HG03520 (cell line): ENCODE data around the gene UBAP2.

Experiments
- ATAC-seq: cut with Tn5 transposase; IDR thresholded peaks from one replicate; pipeline ENCODE4 v1.9.1; 2021; ENCODE audit warnings: mild to moderate bottlenecking, moderate library complexity; ENCODE audit not compliant: unreplicated experiment

UBAP2 gene, protein sequence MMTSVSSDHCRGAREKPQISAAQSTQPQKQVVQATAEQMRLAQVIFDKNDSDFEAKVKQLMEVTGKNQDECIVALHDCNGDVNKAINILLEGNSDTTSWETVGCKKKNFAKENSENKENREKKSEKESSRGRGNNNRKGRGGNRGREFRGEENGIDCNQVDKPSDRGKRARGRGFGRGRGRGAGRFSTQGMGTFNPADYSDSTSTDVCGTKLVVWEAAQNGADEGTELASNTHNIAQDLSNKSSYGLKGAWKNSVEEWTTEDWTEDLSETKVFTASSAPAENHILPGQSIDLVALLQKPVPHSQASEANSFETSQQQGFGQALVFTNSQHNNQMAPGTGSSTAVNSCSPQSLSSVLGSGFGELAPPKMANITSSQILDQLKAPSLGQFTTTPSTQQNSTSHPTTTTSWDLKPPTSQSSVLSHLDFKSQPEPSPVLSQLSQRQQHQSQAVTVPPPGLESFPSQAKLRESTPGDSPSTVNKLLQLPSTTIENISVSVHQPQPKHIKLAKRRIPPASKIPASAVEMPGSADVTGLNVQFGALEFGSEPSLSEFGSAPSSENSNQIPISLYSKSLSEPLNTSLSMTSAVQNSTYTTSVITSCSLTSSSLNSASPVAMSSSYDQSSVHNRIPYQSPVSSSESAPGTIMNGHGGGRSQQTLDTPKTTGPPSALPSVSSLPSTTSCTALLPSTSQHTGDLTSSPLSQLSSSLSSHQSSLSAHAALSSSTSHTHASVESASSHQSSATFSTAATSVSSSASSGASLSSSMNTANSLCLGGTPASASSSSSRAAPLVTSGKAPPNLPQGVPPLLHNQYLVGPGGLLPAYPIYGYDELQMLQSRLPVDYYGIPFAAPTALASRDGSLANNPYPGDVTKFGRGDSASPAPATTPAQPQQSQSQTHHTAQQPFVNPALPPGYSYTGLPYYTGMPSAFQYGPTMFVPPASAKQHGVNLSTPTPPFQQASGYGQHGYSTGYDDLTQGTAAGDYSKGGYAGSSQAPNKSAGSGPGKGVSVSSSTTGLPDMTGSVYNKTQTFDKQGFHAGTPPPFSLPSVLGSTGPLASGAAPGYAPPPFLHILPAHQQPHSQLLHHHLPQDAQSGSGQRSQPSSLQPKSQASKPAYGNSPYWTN

DNA sequence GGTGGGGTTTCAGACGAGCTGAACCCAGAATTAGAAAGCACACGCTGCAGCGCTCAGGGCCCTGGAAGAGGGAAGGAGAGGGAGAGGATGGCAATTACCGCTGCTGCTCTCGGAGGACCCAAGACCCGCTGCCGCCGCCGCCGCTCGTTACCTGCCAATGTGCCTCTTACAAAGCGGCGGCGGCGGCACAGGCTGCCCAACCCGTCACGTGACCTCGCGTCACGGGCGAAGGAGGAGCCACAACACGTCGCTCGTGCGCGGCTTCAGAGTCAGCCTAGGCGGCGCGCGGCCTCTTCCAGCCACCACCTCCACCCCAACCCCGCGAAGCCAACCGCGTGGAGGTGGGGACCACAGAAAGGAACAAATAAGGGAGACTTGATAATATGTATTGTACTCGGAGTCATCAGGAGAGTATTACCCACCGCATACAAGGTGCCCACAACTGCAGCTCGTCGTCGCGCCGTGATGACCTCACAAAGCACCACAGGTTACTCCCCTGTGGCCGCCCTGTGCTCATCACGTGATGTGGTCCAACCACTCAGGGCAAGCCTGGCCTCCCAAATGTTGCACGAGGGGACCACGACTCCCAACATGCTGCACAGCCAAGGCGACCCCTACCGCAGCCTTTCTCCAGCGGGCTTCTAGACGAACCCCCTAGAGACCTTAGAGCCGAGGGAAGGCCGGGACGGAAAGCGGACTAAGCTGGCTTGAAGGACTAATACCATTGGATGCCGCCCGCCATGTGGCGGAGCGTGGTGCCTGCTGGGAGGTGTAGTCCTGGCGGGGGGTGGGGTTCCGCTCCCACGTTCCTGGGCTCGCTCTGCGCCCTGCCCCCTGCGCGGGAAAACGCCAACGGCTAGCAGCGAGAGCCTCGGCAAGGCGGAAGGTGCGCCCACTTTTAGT, at the start of gene UBAP2:
Gene UBAP2, minus strand, starts transcription at position 161 of the 903 bp plus-strand sequence. CDS start 31,739 bp downstream, outside the sequence.
- ATAC-seq: peak; percentile 66

DNA sequence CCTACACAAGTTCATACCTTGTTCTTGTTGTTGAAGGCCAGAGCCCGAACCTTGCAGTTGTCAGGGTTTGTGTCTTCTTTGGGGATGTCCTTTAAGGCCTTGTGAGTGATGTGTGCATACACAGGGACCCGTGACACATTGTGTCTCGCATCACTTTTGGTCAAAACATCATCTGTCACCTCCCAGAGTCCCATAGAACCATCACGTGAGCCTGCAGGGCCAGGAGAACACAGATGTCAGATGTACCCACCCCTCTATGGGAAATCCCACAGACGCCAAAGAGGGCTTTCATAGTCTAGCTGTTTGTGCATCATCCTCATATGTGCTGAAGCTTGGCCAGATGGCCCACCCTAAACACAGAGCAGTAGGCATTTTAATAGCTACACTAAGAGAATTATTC, 49.6 kb upstream of the UBAP2 start:
- no peak for ATAC-seq

DNA sequence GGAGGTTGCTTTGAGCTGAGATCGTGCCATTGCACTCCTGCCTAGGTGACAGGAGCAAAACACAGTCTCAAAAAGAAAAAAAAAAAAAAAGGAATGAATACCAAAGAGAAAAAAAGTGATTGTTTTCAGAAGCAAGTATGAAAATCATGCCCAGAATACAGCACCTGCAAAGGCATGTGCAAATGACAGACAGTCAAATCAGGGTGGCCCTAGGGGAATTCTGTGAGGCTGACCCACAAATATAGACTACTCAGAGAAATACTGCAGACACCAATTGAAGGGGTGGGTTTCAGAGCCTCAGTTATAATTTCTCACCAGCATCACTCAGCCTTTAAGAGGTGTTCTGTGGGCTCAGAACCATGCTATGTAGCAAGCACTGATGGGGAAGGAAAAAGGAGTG, 49.2 kb upstream of the UBAP2 start:
- ATAC-seq: no peak

DNA sequence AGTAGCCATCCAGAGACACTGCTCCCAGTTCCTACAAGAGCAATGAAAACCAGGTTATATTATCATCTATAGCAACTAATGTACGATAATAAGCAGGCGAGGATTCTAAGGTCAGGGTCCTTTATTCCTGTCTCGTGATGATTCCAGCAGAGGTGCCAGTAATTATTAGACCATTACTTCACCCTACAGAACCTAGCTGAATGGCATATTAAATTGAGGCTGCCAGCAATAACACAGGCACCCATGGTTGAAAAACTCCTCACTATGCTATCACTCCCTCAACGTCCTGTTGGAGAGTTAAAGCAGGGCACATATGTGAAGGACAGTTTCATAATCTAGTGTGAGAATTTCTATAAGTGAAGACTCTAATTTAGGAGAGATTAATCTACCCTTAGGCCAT, 48.1 kb upstream of the UBAP2 start:
- ATAC-seq: no peak

DNA sequence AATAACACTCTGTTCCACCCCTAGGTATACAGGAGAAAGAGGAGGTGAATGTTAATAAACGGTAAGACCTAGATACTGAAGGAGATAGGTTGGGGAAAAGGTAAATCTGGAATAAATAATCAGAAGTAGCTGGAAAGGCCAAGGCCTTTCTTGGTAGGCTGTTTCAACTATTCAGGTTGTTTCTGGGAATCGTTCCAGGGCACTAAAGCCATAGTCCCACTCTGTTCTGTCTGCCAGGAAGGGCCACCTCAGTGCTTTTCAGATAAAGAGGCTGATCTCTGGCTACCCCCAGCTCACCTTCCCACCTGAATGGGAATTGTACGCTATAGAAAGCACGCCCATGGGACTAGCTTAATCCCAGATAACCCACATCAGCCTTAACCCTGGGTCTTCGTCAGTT, 44.9 kb upstream of the UBAP2 start:
- no peak for ATAC-seq

DNA sequence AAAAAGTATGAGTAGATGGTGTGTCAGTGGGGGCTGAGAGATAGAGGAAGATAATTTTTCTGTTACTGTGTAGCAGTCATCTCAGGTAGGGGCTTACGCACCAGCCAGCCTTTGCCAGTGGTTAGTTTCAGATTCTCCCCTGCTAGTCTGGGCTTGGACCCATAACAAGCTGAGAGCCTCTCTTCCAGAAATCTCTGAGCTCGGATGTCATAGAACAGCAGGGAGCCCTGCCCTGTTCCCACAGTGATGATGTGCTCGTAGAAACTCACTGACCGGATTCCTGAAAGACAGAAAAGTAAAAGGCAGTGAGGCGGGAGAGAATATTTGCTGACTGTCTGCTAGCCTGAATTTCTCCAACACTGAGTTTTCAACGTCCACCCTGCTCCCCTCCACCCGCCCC, 40.6 kb upstream of the UBAP2 start:
- ATAC-seq: no peak

DNA sequence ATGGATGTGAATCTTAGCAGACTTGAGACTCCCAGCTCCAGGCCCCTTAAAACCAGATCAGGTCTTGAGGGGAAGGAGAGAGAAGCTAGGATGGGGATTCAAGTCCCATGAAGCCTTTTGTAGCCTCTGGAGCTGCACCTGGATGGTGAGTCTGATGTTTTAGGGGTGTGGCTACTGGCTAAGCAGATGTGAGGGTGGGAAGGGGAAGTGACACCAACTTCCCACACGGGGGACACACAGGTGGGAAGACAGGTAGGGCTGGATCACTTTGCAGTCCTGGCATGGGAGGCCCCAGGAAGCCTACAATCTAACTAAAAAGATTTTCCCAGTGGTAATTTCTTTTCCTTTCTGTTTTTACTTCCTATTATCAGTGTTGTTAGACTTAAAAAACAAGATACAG, 38.7 kb upstream of the UBAP2 start:
- no peak for ATAC-seq

DNA sequence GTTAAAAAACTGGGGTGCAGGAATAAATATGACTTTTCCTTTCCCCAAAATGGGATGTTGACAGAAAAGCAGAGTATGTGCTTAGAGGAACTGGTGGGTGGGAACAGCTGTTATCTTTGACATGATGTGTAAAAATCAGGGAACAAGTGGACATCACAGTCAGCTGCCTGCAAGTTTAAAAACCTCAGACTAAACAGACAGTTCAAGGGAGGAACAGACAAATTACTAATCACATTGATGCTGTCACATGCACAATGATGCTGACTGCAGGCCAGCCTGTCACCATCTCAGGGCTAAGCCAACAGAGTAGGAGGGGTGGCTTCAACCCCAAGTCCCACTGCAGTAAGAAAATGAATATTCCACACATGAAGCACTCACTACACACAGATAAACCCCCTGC, 38.2 kb upstream of the UBAP2 start:
- no peak for ATAC-seq

DNA sequence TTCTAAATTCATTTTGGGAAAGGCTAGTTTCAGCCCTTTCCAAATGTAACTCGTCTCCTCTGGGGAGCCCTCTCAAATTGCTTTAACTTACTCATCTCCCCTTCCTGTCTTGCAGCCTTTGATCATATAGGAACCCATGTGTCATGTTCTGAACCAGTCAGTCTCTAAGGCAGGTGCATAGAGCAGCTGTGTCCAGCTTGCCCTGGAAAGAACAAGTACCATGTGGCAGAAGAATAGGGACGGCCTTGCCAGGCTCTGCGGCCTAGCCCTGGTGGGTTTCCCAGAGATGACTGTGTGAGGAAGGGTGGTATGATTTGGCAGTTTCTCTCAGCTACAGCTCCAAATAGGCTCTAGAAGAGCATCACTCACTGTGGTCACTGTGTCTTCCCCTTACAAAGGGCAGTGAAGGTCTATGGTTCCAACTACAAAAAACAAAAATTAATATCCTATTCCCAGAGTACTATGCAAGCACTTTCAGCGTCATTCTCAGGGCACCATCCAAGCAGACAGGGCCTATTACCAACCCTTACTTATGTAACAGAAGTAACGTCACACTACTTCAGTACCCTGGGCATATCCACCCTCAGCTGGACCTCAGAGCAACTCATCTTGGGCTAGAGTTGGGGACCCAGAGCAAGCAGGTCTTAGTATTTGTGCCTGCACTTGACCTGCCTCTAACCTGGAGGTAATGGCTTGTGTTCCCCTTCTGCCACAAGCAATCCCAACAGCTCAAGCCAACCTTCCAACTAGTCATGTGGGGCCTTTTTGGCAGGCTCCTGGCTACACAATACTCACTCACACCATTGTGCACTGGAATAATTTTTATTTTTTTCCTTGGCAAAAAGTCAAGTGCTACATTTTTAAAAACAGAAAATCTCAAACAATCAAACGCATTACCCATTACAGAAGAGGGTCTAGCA, 37.2 kb upstream of the UBAP2 start:
- ATAC-seq: no peak

DNA sequence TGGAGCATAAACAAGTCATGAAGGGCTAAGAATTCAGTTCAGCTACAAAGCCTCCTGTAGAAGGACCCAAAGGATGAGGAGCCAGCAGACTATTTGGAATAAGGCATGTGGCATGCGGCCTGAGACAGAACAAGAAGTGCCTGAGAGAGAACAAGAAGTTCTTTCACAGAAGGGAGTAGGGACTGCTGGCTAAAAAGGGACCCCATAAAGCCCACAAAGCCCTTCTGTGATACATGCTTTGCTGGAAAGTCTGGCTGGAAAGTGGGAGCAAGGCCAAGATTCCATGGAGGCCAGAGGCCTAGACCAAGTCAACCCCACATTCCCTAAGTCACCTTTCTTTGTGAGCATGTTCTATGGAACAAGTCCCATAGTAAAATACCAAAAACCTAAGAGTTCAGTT, 35.9 kb upstream of the UBAP2 start:
- ATAC-seq: no peak

DNA sequence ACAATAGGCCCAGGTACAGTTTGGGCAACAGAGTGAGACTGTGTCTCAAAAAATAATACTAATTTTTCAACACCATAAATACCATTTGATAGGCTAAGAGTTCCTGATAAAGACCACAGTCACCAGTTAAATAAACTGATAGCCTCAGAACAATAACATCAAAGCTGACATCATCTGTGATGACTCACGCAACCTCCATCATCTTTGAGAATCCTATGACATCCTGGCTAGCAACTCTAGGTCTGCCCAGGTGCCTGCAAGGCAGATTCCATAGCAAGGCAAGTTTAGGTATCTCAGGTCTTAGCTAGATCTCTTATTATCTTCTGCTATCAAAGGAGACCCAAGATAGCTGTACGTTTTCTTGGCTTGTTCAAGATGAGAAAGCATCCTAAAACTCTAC, 30.5 kb upstream of the UBAP2 start:
- ATAC-seq: no peak

DNA sequence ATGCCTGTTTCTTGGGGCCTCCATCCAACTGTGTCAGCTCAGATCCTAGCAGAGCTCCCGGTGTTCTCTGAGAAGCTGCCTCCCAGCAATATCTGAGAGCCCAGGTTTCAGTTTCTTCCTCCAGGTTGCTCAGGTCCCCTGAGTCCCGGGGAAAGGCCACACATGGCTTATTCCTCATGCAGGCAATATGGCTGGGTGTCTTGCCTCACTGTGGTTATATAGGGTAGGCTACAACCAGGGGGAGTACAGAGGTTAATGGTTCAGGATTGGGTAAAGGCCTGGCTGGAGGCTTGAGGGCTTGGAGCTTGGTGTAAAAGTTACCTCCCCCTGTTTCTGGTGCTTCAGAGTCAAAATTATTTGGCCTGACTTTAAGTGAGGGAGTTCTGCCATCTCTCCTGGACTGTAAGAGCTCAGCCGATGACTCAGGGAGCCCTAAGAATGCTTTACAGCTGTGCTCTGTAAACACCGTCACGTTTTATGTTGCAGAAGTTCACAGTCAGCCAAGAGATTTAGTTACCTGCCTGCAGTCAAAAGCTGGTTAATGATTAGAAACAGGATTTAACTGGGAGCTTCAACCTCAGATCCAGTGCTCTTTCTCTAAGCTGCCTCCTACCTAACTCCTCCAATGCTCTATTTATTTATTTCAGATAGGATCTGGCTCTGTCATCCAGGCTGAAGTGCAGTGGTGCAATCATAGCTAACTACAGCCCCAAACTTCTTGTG, 24.3 kb upstream of the UBAP2 start:
- no peak for ATAC-seq

DNA sequence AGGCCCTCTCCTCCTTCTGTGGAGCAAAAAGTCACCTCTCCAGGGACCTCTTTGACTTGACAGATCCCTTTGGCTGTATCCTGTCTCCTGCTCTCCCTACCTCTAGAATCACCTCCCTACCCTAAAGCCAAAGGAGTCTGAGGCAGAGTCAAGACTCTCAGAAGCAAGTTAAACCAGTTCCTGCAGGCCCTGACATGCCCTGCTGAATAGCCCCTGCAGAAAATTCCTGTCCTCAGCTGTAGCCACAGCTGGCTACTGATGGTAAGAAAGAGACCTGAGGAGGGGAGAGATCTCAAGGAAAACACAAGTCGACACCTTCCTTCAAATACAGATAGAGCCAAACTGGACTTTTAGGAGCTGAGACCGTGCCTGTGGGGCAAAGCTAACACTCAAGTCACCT, 23.7 kb upstream of the UBAP2 start:
- ATAC-seq: no peak

DNA sequence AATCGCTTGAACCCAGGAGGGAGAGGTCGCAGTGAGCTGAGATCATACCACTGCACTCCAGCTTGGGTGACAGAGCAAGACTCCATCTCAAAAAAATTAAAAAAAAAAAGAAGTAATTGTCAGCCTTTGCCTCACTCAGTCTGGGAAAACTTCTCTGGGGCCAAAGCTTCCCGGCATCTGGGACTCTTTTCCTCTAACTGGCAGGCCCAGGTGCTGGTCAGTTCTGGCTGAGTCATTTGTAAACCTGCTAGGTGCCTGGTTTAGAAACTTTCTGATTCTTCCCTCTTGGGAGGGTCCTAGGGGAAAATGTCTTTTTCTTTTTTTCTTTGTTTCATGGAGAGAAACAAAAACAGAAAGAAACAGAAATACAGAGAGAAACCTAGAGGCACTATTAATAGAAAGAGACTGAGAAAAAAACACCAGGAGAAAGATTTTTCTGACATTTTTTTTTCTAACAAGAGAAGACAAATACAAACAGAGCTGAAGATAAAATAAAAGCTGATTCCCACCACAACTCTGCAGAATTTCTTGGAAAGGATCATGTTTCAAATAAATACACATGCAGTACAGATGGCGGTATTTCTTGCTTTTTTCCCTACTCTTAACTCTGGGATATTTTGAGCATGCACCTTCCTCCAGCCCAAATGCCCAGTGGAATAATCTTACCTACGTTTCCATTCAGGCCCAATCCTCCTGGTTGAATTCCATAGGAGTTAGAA, 22.1 kb upstream of the UBAP2 start:
- no peak for ATAC-seq

DNA sequence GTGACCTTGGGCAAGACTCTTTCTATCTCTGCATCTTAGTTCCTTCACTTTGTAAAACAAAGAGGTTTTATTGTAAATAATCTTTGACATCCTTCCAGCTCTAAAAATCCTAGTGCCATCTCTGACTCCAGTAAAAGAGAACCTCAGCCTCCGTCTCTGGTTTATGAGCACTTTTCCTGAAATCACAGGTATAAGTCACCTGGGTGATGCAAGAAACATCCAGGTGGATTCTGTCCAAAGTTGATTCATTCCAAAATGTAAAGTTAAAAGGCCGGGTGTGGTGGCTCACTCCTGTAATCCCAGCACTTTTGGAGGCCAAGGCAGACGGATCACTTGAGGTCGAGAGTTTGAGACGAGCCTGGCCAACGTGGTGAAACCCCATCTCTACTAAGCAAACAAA, 21.1 kb upstream of the UBAP2 start:
- no peak for ATAC-seq

DNA sequence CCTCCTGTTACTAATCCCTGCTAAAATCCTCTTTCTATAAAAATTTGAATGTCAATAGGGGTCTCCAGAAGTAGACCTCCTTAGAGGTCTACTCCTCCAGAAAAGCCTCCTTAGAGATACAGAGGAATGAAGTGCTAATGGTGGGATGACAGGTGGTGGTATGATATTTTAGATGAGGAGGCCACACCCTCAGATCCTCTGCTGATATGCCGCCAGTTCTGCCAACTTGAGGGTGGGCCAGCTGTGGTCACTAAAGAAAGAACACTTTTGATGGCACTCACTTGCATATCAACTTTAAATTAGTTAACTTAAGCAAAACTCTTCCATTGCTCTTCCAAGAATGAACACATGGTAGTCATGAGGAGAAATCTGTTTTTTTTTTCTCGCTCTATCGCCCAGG, 16.9 kb upstream of the UBAP2 start:
- ATAC-seq: no peak

DNA sequence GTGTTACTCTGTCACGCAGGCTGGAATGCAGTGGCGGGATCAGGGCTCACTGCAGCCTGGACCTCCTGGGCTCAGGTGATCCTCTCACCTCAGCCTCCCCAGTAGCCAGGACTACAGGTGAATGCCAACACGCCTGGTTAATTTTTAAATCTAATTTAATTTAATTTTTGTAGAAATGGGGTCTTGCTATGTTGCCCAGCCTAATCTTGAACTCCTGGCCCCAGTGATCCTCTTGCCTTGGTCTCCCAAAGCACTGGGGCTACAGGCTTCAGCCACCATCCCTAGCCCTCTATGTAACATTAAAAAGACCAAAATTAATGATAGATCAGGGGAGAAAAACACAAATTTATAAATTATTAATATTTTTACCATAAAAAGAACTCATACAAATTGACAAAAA, 11.3 kb upstream of the UBAP2 start:
- ATAC-seq: no peak

DNA sequence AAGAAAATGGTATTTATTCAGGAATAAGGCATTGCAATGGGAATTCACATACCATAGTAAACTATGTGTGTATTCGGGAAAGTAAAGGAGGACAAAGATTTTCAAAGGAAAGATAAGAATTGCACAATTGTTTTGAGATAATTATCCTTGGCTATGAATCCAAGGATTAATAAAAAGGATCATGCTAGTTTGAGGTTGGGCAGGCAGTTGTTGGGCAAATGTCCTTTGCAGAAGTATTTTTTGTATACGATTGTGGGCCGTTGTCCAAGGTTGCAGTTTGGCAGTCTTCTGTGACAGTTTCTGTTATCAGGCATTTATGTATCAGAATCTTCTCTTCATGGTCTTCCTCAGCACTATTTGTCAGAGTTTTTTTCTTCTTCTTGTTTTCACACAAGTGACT, 10.6 kb upstream of the UBAP2 start:
- ATAC-seq: no peak
